Stimulated activated naive CD4-positive, alpha-beta T cell (primary cell): ENCODE results near the gene KIF27.
"Not testable (repeated sequence)": the region's sequence is repeated elsewhere in the genome, so short reads cannot be mapped to it uniquely, and the experiment has no call there.

Experiments used
- DNase-seq, 6 experiments: peaks; one replicate each; lab custom pipeline; 2025; lab: John Stamatoyannopoulos, UW

The KIF27 gene, protein sequence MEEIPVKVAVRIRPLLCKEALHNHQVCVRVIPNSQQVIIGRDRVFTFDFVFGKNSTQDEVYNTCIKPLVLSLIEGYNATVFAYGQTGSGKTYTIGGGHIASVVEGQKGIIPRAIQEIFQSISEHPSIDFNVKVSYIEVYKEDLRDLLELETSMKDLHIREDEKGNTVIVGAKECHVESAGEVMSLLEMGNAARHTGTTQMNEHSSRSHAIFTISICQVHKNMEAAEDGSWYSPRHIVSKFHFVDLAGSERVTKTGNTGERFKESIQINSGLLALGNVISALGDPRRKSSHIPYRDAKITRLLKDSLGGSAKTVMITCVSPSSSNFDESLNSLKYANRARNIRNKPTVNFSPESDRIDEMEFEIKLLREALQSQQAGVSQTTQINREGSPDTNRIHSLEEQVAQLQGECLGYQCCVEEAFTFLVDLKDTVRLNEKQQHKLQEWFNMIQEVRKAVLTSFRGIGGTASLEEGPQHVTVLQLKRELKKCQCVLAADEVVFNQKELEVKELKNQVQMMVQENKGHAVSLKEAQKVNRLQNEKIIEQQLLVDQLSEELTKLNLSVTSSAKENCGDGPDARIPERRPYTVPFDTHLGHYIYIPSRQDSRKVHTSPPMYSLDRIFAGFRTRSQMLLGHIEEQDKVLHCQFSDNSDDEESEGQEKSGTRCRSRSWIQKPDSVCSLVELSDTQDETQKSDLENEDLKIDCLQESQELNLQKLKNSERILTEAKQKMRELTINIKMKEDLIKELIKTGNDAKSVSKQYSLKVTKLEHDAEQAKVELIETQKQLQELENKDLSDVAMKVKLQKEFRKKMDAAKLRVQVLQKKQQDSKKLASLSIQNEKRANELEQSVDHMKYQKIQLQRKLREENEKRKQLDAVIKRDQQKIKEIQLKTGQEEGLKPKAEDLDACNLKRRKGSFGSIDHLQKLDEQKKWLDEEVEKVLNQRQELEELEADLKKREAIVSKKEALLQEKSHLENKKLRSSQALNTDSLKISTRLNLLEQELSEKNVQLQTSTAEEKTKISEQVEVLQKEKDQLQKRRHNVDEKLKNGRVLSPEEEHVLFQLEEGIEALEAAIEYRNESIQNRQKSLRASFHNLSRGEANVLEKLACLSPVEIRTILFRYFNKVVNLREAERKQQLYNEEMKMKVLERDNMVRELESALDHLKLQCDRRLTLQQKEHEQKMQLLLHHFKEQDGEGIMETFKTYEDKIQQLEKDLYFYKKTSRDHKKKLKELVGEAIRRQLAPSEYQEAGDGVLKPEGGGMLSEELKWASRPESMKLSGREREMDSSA (N-terminal part only)

DNA sequence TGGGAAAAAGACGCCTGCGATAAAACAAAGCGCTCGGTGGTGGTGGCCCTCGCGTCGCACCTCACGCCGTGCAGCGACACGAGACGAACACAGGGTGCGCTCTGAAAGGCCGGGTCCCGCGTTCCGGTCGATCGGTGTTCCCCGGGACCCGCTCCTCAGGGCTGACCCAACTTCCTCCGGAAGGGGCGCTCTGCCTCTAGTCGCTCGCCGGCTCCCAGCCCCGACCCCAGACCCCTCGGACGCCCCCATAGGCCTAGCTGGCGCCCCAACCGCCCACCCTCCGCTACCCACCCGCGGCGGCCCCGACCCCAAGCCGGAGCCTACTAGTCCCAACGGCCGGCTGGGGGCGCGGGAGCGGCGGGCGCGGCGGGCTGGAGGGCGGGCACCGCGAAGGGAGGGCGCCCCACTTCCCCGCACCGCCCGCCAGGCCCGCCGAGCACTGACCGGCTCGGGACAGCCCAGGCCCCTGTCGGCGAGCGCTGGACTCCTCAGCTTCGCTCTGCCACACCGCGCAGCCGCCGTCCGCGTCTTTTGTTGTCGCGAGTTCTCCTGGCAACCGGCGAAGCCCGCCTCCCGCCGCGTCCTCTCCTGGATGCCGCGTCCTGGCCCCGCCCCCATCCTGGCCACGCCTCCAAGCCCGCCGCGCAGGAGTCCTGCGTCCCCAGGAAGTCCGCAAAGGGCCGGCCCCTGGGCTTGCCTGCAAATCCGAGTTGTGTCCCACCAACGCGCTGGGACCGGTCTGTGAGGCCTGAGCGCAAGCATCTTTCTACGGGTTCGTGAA, at the start of gene KIF27:
Gene KIF27 (minus strand): TSS at position 506 of the 781 bp plus-strand sequence. CDS start 5,841 bp downstream, outside the sequence.
- DNase-seq = peak; percentile 87 to 93 (median 92)

DNA sequence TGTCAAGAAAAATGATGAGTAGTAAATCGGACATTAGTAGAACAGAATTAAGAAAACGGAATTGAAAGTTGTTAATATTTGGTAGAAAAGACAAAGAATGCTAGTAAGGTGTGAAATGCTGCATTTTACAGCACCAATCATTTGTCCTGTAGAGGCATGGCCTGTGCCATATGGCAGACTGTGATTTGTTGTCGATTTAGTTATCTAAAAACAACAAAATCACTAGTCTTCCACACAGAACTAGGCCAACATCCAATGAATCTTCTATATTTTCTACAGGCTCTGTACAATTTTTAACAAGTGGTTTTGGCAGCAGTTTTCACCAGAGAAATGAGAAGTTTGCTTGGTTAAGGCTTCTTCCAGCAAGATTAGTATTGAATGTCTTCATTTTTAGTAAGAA, 48.4 kb upstream of the KIF27 start:
- DNase-seq = no peak

DNA sequence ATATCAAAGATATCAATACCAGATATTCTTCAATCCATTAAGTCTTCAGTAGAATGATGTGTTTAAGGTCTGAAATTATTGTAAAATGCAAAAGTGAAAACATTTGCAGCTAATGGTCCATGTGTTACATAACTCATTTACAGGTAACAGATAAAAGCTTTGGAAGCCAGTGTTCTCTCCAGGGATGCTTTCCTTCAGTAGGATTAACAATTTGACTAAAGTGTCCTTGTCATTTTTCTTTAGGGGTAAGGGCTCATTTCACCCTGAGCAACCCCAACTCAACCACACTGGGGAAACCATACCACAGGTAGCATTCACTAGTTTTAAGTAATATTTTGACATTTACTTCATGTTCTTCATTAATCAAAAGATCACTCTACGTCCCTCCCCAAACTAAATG, 45.8 kb upstream of the KIF27 start:
- DNase-seq = no peak

DNA sequence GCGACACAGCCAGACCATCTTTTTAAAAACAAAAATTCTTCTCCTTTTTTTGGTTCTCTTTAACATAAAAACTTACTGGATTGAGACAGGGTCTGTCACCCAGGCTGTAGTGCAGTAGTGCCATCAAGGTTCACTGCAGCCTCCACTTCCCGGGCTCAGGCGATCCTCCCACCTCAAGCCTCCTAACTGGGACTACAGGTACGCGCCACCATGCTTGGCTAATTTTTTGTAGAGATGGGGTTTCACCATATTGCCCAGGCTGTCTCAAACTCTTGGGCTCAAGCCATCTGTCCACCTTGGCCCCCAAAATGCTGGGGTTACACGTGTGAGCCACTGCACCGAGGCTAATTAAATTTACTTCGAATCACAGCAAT, 45.0 kb upstream of the KIF27 start:
- peak in 1 of 6 experiments; percentile 38 for DNase-seq

DNA sequence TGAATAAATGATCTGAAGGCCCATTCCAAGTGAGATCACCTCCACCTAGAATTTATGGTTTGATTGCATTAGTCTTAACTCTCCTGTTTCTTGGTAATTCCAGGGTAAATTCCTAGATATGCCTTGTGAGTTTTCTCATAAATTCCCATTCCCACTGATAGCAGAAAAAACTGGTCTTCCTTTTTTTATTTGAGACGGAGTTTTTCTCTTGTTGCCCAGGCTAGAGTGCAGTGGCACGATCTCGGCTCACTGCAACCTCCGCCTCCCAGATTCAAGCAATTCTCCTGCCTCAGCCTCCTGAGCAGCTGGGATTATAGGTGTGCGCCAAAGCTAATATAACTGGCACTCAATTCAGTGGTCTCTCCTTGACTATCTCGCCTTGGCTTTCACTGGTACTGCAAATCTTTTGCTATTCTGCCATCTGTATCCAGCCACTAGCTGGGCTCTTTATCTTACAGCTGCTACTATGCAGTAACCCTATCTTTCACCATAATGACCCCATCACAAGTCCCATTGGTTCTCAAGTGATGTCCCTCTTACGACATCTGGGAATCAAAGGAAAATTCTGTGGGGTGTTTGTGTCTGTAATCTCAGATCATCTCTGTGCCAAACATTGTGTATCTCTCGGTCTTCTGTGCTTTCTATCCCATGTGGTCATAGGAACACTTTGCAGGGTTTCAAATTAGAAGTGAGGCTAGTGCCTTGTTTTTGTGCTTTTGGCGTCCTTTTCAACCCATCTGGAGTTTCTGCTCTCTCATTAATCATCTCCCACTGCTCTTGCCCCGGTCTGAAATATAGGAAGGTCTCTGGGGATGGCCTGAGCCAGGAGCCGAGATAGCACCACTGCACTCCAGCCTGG, 44.3 kb upstream of the KIF27 start:
- peak in 1 of 6 experiments; percentile 40 for DNase-seq

DNA sequence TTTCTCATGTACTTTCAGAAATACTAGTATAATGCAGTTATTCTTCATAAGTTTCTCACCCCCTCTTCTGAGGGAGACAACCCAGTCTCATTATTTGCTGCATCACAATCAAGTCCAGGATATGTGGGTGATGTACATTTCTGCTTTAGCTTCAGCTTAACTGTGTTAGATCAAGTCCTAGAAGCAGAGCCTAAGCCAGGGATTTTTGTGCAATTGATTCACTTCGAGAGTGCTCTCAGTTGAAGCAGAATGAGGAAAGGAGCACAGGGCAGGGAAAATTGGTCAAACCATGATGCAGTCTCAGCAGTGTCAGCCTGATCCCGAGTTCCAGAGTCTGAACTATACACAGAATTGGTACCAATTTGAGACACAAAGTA, 43.7 kb upstream of the KIF27 start:
- peak in 2 of 6 experiments; percentile 5 to 39 for DNase-seq

DNA sequence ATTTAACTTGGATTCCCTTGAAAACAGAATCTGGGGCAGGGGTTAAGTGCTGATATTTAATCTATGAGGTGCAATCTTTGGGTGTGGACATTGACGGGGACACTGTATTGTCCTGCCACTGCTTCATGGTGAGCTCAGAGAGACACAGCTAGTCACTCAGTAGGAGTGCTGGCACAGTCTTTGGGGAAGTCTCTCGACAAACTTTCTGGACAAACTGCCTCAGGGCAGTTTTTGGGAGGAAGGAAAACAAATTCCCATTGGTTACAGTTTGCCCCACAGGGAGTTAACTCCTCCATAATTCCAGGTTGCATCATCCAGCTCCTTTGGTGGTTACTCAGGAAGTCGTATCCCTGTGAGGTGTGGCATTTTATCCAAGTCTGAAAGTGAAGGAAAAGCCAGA, 40.9 kb upstream of the KIF27 start:
- no peak for DNase-seq

DNA sequence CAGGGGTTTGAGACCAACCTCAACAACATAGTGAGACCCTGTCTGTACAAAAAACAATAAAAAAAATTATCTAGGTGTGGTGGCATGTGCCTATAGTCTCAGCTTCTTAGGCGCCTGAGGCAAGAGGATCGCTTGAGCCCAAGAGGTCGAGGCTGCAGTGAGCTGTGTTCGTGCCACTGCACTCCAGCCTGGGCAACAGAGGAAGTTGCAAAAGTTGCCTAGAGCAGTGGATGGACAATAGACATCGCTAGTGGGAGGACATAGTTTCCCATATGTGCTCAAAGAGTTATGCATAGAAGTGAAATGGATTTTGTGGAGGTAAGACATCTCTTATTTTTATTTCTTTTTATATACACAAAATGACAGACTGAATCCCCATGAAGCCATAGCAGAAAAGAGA, 39.8 kb upstream of the KIF27 start:
- no peak for DNase-seq

DNA sequence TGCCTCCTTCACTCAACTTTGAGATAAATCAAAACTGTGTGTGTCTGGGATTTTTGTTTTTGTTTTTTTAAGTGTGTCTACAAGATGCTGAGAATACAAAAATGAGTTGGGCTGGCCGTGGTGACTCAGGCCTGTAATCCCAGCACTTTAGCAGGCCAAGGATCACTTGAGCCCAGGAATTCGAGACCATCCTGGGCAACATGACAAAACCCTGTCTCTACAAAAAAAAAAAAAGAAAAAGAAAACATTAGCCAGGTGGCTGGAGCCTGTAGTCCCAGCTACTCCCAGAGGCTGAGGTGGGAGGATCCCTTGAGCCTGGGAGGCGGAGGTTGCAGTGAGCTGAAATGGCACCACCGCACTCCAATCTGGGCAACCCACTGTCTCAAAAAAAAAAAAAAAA, 37.8 kb upstream of the KIF27 start:
- no peak for DNase-seq

DNA sequence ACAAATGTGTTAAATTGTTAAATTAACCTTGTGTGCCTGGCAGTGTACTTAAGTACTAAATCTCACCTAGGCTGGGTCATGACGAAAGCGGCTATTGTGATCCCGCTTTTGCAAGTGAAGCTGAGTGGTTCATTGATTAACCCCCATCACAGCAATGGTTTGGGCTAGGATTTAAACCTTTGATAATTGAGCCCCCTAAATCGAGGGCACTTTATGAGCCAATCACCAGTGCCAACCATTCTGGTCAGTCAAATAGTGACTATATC, 35.9 kb upstream of the KIF27 start:
- peak in 1 of 6 experiments; percentile 28 for DNase-seq

DNA sequence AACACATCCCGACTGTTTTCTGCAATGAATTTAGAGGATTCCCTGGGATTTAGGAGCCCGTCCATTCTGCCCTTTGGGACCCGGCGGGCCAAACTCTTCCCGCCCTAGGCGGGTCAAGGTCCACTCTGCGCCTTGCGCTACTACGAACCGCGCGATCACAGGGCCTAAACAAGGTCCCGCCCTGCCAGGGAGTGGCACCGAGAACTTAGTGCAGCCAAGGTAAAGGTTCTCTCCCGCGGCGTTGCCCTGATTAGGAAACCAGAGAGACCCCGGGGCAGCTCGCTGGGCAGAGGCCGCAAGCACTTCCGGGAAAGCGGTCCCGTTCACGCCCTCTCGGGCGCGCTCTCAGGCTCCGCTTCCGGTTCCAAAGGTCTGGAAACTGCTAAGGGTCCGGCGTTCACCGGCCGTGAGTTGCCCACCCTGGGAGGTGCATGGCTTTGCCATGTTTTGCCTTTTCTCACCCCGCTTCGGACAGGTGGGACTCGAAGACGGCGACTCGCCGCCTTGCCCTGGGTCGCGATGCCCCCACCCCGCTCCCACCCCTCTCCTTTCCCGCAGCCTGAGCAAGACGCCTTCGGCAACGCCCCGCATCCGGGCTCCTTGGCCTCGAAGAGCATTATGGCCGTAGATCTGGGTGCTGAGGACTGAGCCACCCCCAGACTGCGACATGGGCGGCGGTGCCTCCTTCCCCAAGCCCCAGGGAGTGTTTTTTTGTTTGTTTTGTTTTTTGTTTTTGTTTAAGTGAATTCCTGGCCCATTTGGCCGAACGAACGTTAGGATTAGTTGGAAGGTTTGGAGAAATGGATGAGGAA, 35.4 kb upstream of the KIF27 start:
- DNase-seq = peak in 5 of 6 experiments; percentile 21 to 60 (median 40)

DNA sequence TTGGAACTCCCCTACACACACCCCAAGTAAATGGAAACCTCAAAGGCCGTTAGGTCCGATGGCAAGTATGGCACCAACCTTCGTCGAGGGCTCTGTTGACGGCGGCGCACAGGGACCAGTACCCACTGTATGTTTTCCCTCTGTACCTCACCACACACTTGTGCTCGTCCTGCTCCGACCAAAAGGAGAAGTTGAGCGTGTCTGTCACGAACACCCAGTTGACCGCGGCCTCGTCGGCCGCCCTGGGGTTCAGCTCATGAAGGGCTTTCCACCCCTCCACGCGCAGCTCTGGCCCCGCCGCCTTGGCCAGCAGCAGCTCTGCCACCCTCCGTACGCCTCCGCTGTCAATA, 34.8 kb upstream of the KIF27 start:
- DNase-seq = peak in 1 of 6 experiments; percentile 56

DNA sequence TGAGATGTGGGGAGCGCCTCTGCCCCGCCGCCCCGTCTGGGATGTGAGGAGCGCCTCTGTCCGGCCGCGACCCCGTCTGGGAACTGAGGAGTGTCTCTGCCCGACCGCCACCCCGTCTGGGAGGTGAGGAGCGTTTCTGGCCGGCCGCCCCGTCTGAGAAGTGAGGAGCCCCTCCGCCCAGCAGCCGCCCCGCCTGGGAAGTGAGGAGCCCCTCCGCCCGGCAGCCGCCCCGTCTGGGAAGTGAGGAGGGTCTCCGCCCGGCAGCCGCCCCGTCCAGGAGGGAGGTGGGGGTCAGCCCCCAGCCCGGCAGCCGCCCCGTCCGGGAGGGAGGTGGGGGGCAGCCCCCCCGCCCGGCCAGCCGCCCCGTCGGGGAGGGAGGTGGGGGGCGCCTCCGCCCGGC, 26.9 kb upstream of the KIF27 start:
- DNase-seq = not testable (repeated sequence)

DNA sequence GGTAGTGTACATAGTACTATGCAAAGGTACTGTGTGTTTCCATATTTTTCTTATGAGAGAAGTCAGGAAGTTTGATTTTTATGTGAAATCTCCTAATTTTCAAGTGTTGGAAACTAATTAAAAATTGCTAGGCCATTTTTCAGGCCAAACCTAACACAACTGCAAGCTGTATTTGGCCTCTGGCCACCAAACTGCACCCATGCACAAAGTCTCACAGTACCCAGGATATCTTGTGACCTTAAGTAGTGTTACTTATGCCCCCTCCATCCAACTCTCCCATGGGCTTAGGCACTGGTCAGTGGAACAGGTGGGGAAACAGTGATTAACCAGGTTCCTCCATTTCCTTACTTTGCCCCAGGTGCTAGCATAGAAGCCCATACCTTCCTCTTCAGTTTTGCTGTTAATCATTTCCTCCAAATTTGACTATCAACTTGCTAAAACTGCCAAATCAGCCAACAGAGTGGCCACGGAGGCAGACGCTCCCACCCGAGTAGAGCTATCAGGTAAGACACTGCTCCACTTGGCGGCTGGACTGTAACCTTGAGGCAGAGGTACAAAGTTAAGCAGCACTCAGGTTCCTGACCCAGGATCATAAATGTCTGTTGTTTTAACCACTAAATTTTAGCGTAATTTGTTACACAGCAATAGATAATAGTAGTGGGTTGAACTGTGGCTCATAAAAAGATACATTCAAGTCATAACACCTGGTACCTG, 19.5 kb upstream of the KIF27 start:
- DNase-seq = no peak

DNA sequence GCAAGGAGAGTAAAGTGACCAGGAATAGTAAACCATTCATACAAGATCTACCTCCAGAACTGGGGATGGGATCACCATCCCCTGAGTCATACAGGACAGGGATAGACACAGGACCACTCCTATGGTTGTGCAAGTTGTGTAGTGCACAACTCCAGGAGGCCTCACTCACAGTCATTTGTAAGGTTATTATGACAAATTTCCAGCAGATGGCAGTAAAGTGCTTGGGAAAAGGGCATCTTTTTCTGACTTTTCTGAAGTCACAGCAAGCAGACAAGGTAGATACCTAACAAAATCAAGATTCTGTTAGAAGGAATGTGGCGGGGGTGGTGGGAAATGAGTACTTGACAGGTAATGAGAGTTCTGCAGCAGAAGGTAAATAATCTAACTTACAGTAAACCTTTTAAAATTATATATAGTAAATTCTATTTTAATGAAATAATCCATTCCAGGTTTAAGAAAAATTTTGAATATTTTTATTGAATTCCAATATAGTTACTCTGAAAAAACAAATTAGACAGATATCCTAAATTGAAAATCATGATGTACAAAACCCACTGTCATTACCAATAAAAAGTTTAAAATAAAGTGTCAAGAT, 16.7 kb upstream of the KIF27 start:
- peak in 3 of 6 experiments; percentile 39 to 78 (median 63) for DNase-seq

DNA sequence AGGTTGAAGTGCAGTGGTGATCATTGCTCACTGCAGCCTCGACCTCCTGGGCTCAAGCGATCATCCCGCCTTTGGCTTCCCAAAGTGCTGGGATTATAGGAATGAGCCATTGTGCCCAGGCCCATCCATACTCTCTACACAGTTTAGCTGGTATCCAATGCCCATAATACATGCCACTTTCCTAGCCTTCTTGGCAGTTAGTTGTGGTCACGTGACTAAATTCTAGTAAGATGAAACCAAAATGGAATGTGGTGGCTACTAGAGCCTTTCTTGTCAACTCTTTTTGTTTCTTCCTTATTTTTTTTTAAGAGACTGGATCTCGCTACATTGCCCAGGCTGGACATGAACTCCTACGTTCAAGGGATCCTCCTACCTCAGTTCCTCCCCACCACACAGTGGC, 15.3 kb upstream of the KIF27 start:
- DNase-seq = no peak

DNA sequence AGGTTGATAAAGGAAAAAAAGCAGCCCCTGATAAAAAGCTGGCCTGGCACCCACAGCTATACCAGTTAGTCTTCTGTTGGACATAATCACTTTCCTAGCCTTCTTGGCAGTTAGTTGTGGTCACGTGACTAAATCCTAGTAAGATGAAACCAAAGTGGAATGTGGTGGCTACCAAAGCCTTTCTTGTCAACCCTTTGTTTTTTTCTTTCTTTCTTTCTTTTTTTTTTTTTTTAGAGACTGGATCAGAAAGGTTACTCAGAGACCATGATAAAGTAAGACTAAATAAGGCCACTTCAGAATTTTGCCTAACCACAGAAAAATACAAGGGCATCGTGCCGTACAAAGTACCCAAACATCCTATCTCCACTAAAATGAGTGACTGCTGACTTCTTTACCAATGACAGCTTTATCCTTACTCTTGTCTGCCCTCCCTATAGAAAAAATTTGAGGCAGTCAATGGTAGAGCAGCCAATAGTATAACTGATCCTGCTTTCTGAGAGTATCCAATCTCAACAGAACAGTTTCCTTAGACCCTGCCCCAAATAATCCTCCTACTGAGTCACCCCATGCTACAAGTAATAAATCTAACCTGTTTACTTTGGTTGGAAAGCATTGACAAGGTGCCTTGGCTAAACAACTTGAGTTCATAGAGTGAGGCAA, 14.2 kb upstream of the KIF27 start:
- DNase-seq = no peak

DNA sequence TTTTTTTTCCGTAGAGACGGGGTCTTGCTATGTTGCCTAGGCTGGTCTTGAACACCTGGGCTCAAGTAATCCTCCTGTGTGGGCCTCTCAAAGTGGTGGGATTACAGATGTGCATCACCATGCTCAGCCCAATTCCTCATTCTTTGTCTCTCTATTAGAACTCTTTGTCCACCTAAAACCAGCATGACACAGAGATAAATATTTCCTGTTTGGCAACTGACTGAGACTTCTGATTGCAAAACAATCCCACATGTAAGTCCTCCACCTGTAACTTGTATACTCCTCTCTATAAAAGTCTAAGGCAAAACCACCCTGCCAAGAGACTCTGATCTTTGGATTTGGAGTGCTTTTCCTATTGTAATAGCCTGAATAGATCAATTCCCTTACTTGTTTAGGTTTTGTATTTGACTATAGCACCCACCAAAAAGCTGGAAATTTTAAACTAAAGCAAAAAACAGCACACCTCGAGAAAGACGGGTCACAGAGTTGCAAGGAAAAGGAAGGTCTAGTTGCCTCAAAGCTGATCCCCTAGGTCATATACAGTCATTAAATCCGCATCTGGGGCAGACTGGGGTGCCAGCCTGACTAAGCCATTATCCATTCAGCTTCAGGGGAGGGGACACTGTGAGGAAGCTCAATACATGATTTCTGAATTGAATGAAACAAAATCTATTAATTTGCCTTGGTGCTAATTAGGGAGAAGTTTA, 13.5 kb upstream of the KIF27 start:
- no peak for DNase-seq
